GM12873 (cell line): ENCODE data around the gene MCCC2.

Experiments
- TF ChIP-seq, protein P1 (sequence below): IDR thresholded peaks from 2 replicates; pipeline ENCODE4 v1.5.1; 2012; ENCODE audit warnings: low read depth, mild to moderate bottlenecking, moderate library complexity, low read length, control low read depth; ENCODE audit not compliant: insufficient read depth; ENCODE audit errors: missing control alignments

The MCCC2 gene

DNA sequence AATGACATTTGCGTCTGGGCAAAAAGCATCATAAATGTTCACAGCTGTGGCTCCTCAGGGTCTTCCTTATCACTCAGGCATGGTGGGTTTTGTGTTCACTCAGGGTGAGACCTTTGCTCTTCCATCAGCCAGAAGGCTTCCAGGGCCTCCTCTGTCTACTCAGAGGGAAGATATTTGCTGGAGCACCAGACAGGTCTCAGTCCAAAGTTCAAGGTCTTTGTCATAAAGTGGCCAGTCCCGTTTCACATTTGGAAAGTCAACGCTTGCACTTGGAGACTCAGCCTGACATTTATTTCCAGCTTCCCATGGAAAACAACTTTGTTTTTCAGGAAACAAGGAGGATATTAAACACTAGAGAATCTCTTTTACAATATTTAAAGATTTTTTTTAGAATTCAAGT, 119.8 kb downstream of the MCCC2 start:
- TF ChIP-seq, protein P1, sequence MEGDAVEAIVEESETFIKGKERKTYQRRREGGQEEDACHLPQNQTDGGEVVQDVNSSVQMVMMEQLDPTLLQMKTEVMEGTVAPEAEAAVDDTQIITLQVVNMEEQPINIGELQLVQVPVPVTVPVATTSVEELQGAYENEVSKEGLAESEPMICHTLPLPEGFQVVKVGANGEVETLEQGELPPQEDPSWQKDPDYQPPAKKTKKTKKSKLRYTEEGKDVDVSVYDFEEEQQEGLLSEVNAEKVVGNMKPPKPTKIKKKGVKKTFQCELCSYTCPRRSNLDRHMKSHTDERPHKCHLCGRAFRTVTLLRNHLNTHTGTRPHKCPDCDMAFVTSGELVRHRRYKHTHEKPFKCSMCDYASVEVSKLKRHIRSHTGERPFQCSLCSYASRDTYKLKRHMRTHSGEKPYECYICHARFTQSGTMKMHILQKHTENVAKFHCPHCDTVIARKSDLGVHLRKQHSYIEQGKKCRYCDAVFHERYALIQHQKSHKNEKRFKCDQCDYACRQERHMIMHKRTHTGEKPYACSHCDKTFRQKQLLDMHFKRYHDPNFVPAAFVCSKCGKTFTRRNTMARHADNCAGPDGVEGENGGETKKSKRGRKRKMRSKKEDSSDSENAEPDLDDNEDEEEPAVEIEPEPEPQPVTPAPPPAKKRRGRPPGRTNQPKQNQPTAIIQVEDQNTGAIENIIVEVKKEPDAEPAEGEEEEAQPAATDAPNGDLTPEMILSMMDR, result no peak
